Lung (tissue), 12 donors: ENCODE results near the gene MTUS2. TPM values are rescaled to one million over a fixed set of nuclear protein-coding genes. Genes with fewer than 3 reads are reported as not detected.

Experiments
- ATAC-seq: fragments of 200-7000 bp; cut with Tn5 transposase; one replicate; pipeline ENCODE4 v1.9.1; 2020; ENCODE audit warnings: moderate number of reproducible peaks; ENCODE audit not compliant: insufficient read depth, low FRiP score
- DNase-seq, 3 donors: peaks; one replicate each; pipeline ENCODE4 v3.0.0-alpha.2; 2013 to 2017
- H3K27ac ChIP-seq, 2 donors: one replicate each; pipeline ENCODE4 v1.5.1; 2013; ENCODE audit warnings: mild to moderate bottlenecking in 2 of 2, moderate library complexity in 2 of 2, control low read depth in 1 of 2, inconsistent platforms in 1 of 2, low read depth in 1 of 2, low read length in 1 of 2
- H3K27me3 ChIP-seq, 3 donors: one replicate each; pipeline ENCODE4 v1.5.1; 2013; ENCODE audit warnings: low read length in 2 of 3; ENCODE audit not compliant: control insufficient read depth in 3 of 3, insufficient read depth in 3 of 3
- H3K36me3 ChIP-seq, 4 donors: one replicate each; pipeline ENCODE4 v1.5.1; 2013; ENCODE audit warnings: low read length in 4 of 4, mild to moderate bottlenecking in 1 of 4, moderate library complexity in 1 of 4; ENCODE audit not compliant: control insufficient read depth in 4 of 4, insufficient read depth in 4 of 4
- H3K4me1 ChIP-seq, 5 donors: one replicate each; pipeline ENCODE4 v1.5.1; 2013; ENCODE audit warnings: low read length in 5 of 5, mild to moderate bottlenecking in 2 of 5, moderate library complexity in 1 of 5; ENCODE audit not compliant: control insufficient read depth in 5 of 5, insufficient read depth in 5 of 5
- H3K4me3 ChIP-seq: one replicate; pipeline ENCODE4 v1.5.1; 2013; ENCODE audit warnings: mild to moderate bottlenecking, control low read depth, moderate library complexity
- H3K9ac ChIP-seq, 2 donors: one replicate each; pipeline ENCODE4 v1.5.1; 2013; ENCODE audit warnings: low read length in 2 of 2, control low read depth in 1 of 2; ENCODE audit not compliant: insufficient read depth in 1 of 2
- H3K9me3 ChIP-seq, 4 donors: one replicate each; pipeline ENCODE4 v1.5.1; 2013; ENCODE audit warnings: low read length in 3 of 4, mild to moderate bottlenecking in 1 of 4, moderate library complexity in 1 of 4; ENCODE audit not compliant: control insufficient read depth in 4 of 4, insufficient read depth in 3 of 4
- WGBS, 2 donors: extraction: QIAGEN DNeasy Blood & Tissue Kit; methylation state at CpG; one replicate each; pipeline ENCODE4 v1.1.7; 2013; 5-methylcytosine and 5-hydroxymethylcytosine counted together
- polyA plus RNA-seq, 2 donors: library from polyadenylated mRNA; stranded (reverse); fragments of 200-250 nt; gene quantifications; one replicate each; pipeline ENCODE4 v1.2.1, GENCODE V29; 2013
- total RNA-seq, 2 donors: library from RNA; depleted of rRNA in 1 of 2; stranded (reverse); fragments of >200 nt in 1 of 2; gene quantifications; one replicate each; pipeline ENCODE4 v1.2.1, GENCODE V29; 2014 to 2021
- TF ChIP-seq, protein P1 (sequence below): IDR thresholded peaks from 2 replicates; pipeline ENCODE4 v1.5.1; 2012; ENCODE audit warnings: mild to moderate bottlenecking; ENCODE audit errors: control extremely low read depth, extremely low read depth
- donor health status: control.
- donor health status: control.
- donor health status: Bipolar disorder and iron deficiency.
- donor health status: healthy.
- donor health status: DM: yes; HTN: yes; CAD: no.

MTUS2 gene
- total and polyA plus RNA-seq, 4 donors = 0.03 to 0.54 (median 0.08) TPM

DNA sequence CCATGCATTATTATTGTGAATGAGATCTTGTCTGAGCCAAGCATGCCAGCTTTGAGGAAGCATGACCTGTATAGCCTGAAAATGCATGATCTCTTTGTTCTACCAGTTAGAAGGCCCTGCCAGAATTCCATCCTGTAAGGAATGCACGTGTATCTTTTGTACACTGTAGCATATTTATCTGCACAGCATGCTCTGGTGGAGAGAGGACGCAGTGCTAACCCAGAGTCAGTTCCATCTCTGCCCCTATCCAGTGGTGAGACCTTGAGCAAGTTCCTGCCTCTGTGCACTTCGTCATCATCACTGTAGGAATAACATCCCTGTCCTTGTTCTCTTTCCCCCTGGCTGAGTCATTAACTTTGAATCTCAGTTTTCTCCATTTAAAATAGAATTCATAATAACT is 541.6 kb downstream of the MTUS2 start:
- no peaks in the 10 kb centered on the region for H3K9me3 ChIP-seq
- no peaks in the 10 kb centered on the region for H3K4me1 ChIP-seq
- DNase-seq (no peak), ATAC-seq (no peak)
- no peak overlapping the region for H3K9ac ChIP-seq
- H3K4me3 ChIP-seq = no peak overlapping the region
- no peaks in the 10 kb centered on the region for H3K36me3 ChIP-seq
- H3K27me3 ChIP-seq = peaks cover 0 to 8% (median 2%) of the 10 kb centered on the region in 3 donors
- WGBS, 2 donors = 70 to 71% methylated on average over 3 of the region's 3 CpGs
- TF ChIP-seq, protein P1, sequence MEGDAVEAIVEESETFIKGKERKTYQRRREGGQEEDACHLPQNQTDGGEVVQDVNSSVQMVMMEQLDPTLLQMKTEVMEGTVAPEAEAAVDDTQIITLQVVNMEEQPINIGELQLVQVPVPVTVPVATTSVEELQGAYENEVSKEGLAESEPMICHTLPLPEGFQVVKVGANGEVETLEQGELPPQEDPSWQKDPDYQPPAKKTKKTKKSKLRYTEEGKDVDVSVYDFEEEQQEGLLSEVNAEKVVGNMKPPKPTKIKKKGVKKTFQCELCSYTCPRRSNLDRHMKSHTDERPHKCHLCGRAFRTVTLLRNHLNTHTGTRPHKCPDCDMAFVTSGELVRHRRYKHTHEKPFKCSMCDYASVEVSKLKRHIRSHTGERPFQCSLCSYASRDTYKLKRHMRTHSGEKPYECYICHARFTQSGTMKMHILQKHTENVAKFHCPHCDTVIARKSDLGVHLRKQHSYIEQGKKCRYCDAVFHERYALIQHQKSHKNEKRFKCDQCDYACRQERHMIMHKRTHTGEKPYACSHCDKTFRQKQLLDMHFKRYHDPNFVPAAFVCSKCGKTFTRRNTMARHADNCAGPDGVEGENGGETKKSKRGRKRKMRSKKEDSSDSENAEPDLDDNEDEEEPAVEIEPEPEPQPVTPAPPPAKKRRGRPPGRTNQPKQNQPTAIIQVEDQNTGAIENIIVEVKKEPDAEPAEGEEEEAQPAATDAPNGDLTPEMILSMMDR = no peak
- H3K27ac ChIP-seq = no peak overlapping the region

DNA sequence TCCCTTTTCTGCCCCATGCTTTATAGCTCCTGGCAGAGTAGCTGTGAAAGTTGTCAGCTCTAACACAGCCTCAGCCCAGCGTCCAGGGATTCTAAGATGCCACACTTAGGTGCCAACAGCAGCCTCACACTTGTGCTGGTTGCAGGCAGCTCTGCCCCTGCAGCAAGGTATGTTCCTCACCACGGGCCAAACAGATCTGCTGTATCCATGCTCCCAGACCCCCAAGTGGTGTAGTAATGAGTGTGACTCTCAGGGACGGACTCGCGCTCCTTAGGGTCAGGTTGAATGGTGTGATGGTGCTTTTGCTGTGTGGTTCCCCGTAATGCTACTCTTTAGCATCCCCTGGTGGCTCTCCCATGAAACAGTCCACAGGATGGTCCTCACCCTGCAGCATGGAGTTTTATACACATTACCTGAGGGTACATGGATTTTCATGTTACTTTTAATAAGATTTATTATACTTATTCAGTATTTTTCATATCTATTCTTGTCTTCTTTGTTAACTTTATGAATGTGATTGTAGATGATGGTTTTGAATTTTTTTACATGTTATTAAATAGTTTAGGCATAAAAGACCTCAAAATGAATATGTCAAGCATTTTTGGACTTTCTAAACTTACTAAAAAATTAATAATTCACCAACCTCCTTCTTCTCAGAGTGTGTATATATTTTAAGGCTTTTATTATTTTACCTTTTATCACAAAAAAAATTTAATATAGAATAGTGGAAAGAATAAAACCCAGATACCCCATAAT is 542.9 kb downstream of the MTUS2 start:
- Histone ChIP-seq H3K27ac (no peak overlapping the region), H3K9ac (no peak overlapping the region), H3K36me3 (no peaks in the 10 kb centered on the region), H3K9me3 (no peaks in the 10 kb centered on the region), H3K4me3 (no peak overlapping the region), H3K27me3 (peaks cover 0 to 4% (median 2%) of the 10 kb centered on the region in 3 donors), H3K4me1 (no peaks in the 10 kb centered on the region)
- peak; percentile 81 for ATAC-seq
- 5 to 10% methylated on average over 6 of the region's 6 CpGs for WGBS, 2 donors
- TF ChIP-seq, protein P1 = peak; percentile 50
- DNase-seq = peak; percentile 43 to 70 (median 58)

DNA sequence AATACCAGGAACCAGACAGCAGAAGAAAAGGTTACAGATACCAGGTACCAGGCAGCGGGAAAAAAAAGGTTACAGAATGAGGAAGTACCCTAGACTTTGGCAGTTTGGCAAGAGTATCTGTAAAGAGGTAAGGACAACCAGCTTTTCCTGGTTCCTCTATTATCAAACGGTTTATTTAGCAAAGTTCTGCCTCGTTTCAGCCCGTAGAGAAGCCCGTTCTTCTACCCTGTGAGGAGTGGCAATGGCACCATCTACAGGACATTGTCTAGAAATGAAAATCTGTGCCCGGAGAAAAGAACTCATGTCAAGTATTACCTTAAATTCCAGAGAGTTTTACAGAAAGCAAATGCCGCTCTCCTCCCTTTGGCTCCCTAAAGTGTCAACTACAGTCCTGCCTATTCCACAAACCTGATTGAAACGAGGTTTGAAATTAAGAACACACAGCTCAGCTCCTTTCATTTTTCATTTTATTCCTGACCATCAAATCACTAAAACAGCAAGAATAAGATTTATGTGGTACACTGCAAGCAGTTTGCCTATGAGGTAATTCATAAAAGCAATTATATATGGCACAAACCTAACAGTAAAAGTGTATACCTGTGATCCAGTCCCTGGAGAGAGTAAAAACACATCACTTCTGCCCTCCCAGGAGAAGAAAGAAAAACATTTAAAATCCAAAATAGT is 549.1 kb downstream of the MTUS2 start:
- peak; percentile 24 to 72 (median 70) for DNase-seq
- Histone ChIP-seq H3K9me3 (no peaks in the 10 kb centered on the region), H3K36me3 (no peaks in the 10 kb centered on the region), H3K9ac (no peak overlapping the region), H3K27ac (no peak overlapping the region), H3K27me3 (peaks cover 0 to 4% (median 2%) of the 10 kb centered on the region in 3 donors), H3K4me1 (peaks cover 0 to 1% (median 0%) of the 10 kb centered on the region in 5 donors), H3K4me3 (no peak overlapping the region)
- ATAC-seq = no peak
- TF ChIP-seq, protein P1 = no peak
- 7 to 11% methylated on average over 8 of the region's 8 CpGs for WGBS, 2 donors
